Neural cell (in vitro differentiated cells): ENCODE measurements around the gene CCDC81. TPM values are rescaled to one million over a fixed set of nuclear protein-coding genes. Genes with fewer than 3 reads are reported as not detected.
"Not testable (repeated sequence)": the region's sequence is repeated elsewhere in the genome, so short reads cannot be mapped to it uniquely, and the experiment has no call there.

Experiments
- H2AFZ ChIP-seq: fragments of 200-600, 300-800 bp; sonication (generic), shearing (Covaris generic); 2 replicates; pipeline ENCODE4 v1.6.0; 2014; ENCODE audit warnings: low read depth, mild to moderate bottlenecking, antibody characterized with exemption, low read length, moderate library complexity
- H3F3A ChIP-seq: fragments of 200-600 bp; shearing (Covaris generic); 2 replicates; pipeline ENCODE4 v1.6.1; 2016; ENCODE audit warnings: mild to moderate bottlenecking, moderate library complexity, mixed read lengths, antibody characterized with exemption, low read length; ENCODE audit not compliant: insufficient read depth, poor library complexity, severe bottlenecking
- H3K27ac ChIP-seq: fragments of 200-600, 300-800 bp; sonication (generic), shearing (Covaris generic); 2 replicates; pipeline ENCODE4 v1.5.1; 2014; ENCODE audit warnings: mild to moderate bottlenecking, low read length, moderate library complexity
- H3K27me3 ChIP-seq: fragments of 300-800, 200-600 bp; sonication (generic), shearing (Covaris generic); 2 replicates; pipeline ENCODE4 v1.6.0; 2014; ENCODE audit warnings: mild to moderate bottlenecking, low read depth, low read length, moderate library complexity; ENCODE audit not compliant: insufficient read depth
- H3K36me3 ChIP-seq: fragments of 300-800, 200-600 bp; sonication (generic), shearing (Covaris generic); 2 replicates; pipeline ENCODE4 v1.5.1; 2014; ENCODE audit warnings: mild to moderate bottlenecking, antibody characterized with exemption, low read length, moderate library complexity; ENCODE audit not compliant: insufficient read depth
- H3K4me2 ChIP-seq: fragments of 300-800, 200-600 bp; sonication (generic), shearing (Covaris generic); 2 replicates; pipeline ENCODE4 v1.6.0; 2014; ENCODE audit warnings: mild to moderate bottlenecking, low read length
- H3K4me3 ChIP-seq: fragments of 300-800, 200-600 bp; sonication (generic), shearing (Covaris generic); 2 replicates; pipeline ENCODE4 v1.5.1; 2014; ENCODE audit warnings: mild to moderate bottlenecking, low read length, moderate library complexity
- H3K79me2 ChIP-seq: fragments of 200-600 bp; shearing (Covaris generic); replicated peaks from 2 replicates; pipeline ENCODE4 v1.6.0; 2014; ENCODE audit warnings: mild to moderate bottlenecking, low read length, moderate library complexity; ENCODE audit not compliant: insufficient read depth
- H3K9ac ChIP-seq: fragments of 300-800, 200-600 bp; sonication (generic), shearing (Covaris generic); 2 replicates; pipeline ENCODE4 v1.6.1; 2016; ENCODE audit warnings: mild to moderate bottlenecking, low read length, mixed read lengths
- H3K9me2 ChIP-seq: fragments of 200-600 bp; shearing (Covaris generic); 2 replicates; pipeline ENCODE4 v1.6.1; 2016; ENCODE audit warnings: mild to moderate bottlenecking, low read length, mixed read lengths; ENCODE audit not compliant: insufficient read depth
- H3K9me3 ChIP-seq: fragments of 200-600, 300-800 bp; sonication (generic), shearing (Covaris generic); 2 replicates; pipeline ENCODE4 v1.6.1; 2016; ENCODE audit warnings: mild to moderate bottlenecking, mixed run types, low read length, moderate library complexity, mixed read lengths
- H4K20me1 ChIP-seq: fragments of 200-600 bp; shearing (Covaris generic); 2 replicates; pipeline ENCODE4 v1.6.1; 2016; ENCODE audit warnings: mild to moderate bottlenecking, mixed run types; ENCODE audit not compliant: insufficient read depth
- EP300 ChIP-seq: fragments of 450-650 bp; conservative IDR thresholded peaks from 2 replicates; pipeline ENCODE4 v1.6.1; 2014; ENCODE audit warnings: antibody characterized with exemption, mild to moderate bottlenecking, moderate library complexity; ENCODE audit not compliant: poor library complexity, severe bottlenecking
- EZH2 ChIP-seq: fragments of 200-600, 300-800 bp; shearing (Covaris generic), sonication (generic); IDR thresholded peaks from 2 replicates; pipeline ENCODE4 v1.6.1; 2014; ENCODE audit warnings: antibody characterized with exemption, low read length, borderline replicate concordance, mild to moderate bottlenecking; ENCODE audit not compliant: insufficient read depth, poor library complexity, severe bottlenecking
- MXI1 ChIP-seq: fragments of 450-650 bp; conservative IDR thresholded peaks from 2 replicates; pipeline ENCODE4 v1.6.1; 2014; ENCODE audit warnings: antibody characterized with exemption, mild to moderate bottlenecking; ENCODE audit not compliant: poor library complexity, severe bottlenecking
- POLR2AphosphoS5 ChIP-seq: IDR thresholded peaks from 2 replicates; pipeline ENCODE4 v1.6.1; 2012
- RAD21 ChIP-seq: fragments of 450-650 bp; conservative IDR thresholded peaks from 2 replicates; pipeline ENCODE4 v1.6.1; 2014; ENCODE audit warnings: antibody characterized with exemption, mild to moderate bottlenecking, moderate library complexity
- SMC3 ChIP-seq: fragments of 450-650 bp; conservative IDR thresholded peaks from 2 replicates; pipeline ENCODE4 v1.6.1; 2014; ENCODE audit warnings: antibody characterized with exemption, mild to moderate bottlenecking, moderate library complexity; ENCODE audit not compliant: poor library complexity
- TAF1 ChIP-seq: IDR thresholded peaks from 2 replicates; pipeline ENCODE4 v1.6.1; 2012; ENCODE audit warnings: low read depth
- polyA plus RNA-seq: library from polyadenylated mRNA; depleted of rRNA; stranded (reverse); fragments of >200 nt; gene quantifications from 2 replicates; pipeline ENCODE4 v1.2.3, GENCODE V29; 2014
- TF ChIP-seq, protein P1 (sequence below): IDR thresholded peaks from 2 replicates; pipeline ENCODE4 v1.6.1; 2012; ENCODE audit warnings: borderline replicate concordance
- TF ChIP-seq, protein P2 (sequence below): fragments of 450-650 bp; IDR thresholded peaks from 2 replicates; pipeline ENCODE4 v1.5.1; 2014; ENCODE audit warnings: antibody characterized with exemption, mild to moderate bottlenecking, moderate library complexity; ENCODE audit not compliant: poor library complexity, severe bottlenecking

CCDC81 gene
- polyA plus RNA-seq, 1 donor from 2014 or later: 2.5 TPM

DNA sequence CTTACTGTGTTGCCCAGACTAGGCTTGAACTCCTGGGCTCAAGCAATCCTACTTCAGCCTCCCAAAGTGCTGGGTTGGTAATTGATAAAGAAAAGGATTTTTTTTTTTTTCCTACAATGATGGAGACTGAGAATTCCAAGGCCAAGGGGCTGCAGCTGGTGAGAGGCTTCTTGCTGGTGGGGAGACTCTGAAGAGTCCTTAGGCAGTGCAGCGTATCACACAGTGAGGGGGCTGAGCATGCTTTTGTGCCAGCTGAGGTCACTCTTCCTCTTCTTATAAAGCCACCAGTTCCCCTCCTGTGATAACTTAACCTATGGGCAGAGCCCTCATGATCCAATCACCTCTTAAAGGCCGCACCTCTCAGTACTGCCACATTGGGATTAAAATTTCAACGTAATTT, 28.2 kb upstream of the CCDC81 start:
- H3K4me2 ChIP-seq: no peak overlapping the region
- H3K27ac ChIP-seq: no peak overlapping the region
- no peaks in the 10 kb centered on the region for H3K9me3 ChIP-seq
- H3K9ac ChIP-seq: no peak overlapping the region
- no peaks in the 10 kb centered on the region for H3K27me3 ChIP-seq
- no peaks in the 10 kb centered on the region for H3F3A ChIP-seq
- H3K79me2 ChIP-seq: no peaks in the 10 kb centered on the region
- H3K36me3 ChIP-seq: no peaks in the 10 kb centered on the region
- H4K20me1 ChIP-seq: no peaks in the 10 kb centered on the region
- H3K4me3 ChIP-seq: no peak overlapping the region
- no peak for TF ChIP-seq EZH2
- TF ChIP-seq SMC3: no peak
- TF ChIP-seq TAF1: no peak
- no peak for TF ChIP-seq EP300
- no peak for TF ChIP-seq RAD21
- no peak for TF ChIP-seq MXI1
- TF ChIP-seq POLR2AphosphoS5: no peak
- TF ChIP-seq, protein P1, sequence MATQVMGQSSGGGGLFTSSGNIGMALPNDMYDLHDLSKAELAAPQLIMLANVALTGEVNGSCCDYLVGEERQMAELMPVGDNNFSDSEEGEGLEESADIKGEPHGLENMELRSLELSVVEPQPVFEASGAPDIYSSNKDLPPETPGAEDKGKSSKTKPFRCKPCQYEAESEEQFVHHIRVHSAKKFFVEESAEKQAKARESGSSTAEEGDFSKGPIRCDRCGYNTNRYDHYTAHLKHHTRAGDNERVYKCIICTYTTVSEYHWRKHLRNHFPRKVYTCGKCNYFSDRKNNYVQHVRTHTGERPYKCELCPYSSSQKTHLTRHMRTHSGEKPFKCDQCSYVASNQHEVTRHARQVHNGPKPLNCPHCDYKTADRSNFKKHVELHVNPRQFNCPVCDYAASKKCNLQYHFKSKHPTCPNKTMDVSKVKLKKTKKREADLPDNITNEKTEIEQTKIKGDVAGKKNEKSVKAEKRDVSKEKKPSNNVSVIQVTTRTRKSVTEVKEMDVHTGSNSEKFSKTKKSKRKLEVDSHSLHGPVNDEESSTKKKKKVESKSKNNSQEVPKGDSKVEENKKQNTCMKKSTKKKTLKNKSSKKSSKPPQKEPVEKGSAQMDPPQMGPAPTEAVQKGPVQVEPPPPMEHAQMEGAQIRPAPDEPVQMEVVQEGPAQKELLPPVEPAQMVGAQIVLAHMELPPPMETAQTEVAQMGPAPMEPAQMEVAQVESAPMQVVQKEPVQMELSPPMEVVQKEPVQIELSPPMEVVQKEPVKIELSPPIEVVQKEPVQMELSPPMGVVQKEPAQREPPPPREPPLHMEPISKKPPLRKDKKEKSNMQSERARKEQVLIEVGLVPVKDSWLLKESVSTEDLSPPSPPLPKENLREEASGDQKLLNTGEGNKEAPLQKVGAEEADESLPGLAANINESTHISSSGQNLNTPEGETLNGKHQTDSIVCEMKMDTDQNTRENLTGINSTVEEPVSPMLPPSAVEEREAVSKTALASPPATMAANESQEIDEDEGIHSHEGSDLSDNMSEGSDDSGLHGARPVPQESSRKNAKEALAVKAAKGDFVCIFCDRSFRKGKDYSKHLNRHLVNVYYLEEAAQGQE: no peak
- TF ChIP-seq, protein P2, sequence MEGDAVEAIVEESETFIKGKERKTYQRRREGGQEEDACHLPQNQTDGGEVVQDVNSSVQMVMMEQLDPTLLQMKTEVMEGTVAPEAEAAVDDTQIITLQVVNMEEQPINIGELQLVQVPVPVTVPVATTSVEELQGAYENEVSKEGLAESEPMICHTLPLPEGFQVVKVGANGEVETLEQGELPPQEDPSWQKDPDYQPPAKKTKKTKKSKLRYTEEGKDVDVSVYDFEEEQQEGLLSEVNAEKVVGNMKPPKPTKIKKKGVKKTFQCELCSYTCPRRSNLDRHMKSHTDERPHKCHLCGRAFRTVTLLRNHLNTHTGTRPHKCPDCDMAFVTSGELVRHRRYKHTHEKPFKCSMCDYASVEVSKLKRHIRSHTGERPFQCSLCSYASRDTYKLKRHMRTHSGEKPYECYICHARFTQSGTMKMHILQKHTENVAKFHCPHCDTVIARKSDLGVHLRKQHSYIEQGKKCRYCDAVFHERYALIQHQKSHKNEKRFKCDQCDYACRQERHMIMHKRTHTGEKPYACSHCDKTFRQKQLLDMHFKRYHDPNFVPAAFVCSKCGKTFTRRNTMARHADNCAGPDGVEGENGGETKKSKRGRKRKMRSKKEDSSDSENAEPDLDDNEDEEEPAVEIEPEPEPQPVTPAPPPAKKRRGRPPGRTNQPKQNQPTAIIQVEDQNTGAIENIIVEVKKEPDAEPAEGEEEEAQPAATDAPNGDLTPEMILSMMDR: no peak
- H2AFZ ChIP-seq: no peak overlapping the region
- no peaks in the 10 kb centered on the region for H3K9me2 ChIP-seq

DNA sequence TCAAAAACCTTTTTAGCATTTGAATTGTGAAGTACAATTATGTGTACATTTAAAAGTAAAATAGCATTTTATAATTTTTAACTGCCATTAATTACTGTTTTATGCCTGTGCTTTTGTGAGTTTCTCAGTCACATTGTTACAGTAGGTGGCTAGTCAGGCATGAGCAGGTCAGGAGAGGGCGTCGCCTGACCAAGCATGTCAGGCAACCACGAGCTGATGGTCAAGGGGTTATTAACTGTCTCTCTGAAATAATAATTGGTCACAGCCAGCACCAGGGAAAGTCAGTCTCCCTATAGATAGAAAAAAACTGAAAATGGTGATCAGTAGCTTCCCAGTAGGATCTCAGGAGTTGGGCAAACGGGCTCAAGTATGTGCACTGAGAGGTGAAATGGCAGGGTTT, 19.4 kb upstream of the CCDC81 start:
- TF ChIP-seq EP300: no peak
- TF ChIP-seq MXI1: no peak
- TF ChIP-seq TAF1: no peak
- TF ChIP-seq, protein P1: no peak
- no peak for TF ChIP-seq EZH2
- no peak for TF ChIP-seq RAD21
- no peak overlapping the region for H3K4me3 ChIP-seq
- no peaks in the 10 kb centered on the region for H4K20me1 ChIP-seq
- no peak overlapping the region for H3K27ac ChIP-seq
- no peaks in the 10 kb centered on the region for H3K9me3 ChIP-seq
- H3K79me2 ChIP-seq: no peaks in the 10 kb centered on the region
- H3K9ac ChIP-seq: no peak overlapping the region
- no peaks in the 10 kb centered on the region for H3F3A ChIP-seq
- H2AFZ ChIP-seq: no peak overlapping the region
- no peak overlapping the region for H3K4me2 ChIP-seq
- H3K27me3 ChIP-seq: no peaks in the 10 kb centered on the region
- no peaks in the 10 kb centered on the region for H3K36me3 ChIP-seq
- no peaks in the 10 kb centered on the region for H3K9me2 ChIP-seq

DNA sequence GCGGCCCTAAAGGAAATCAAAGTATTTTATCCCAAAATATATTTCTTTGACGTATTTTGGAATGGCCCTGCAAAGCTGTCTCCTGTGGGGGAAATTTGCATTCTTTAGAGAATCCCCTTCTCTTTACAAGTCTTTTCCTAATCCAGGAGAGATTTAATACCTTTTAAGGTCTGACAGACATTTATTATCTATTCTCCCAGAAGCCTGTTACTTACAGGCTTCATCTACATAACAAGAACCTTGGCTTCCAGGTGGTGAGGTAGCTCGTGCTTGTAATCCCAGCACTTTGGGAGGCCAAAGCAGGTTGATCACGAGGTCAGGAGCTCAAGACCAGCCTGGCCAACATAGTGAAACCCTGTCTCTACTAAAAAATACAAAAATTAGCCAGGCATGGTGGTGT, 17.3 kb upstream of the CCDC81 start:
- not testable (repeated sequence) for H3K27ac ChIP-seq, H3K4me3 ChIP-seq

More for the DNA sequence above, 17.3 kb upstream of the CCDC81 start:
- H3K27me3 ChIP-seq, H3K79me2 ChIP-seq, H3F3A ChIP-seq, H2AFZ ChIP-seq, H3K9ac ChIP-seq, H3K9me2 ChIP-seq, H3K9me3 ChIP-seq, H3K4me2 ChIP-seq, H4K20me1 ChIP-seq, H3K36me3 ChIP-seq: not testable (repeated sequence)
